SK-N-SH (cell line): ENCODE measurements around the gene IGF1R.

Source experiments
- CHD2 ChIP-seq: fragments of 150-350 bp; IDR thresholded peaks from 2 replicates; pipeline ENCODE4 v1.6.1; 2018; ENCODE audit warnings: low read length; ENCODE audit not compliant: partially characterized antibody
- CTCF ChIP-seq: fragments of 200-600 bp; sonication (generic); IDR thresholded peaks from 2 replicates; pipeline ENCODE4 v1.6.1; 2017; ENCODE audit warnings: antibody characterized with exemption, mild to moderate bottlenecking, moderate library complexity
- EP300 ChIP-seq, 2 experiments: IDR thresholded peaks; 2 replicates each; pipeline versions ENCODE4 v1.4.0 to v1.6.1; 2012; ENCODE audit warnings: borderline replicate concordance in 1 of 2, low read depth in 1 of 2, low read length in 1 of 2
- MAX ChIP-seq: IDR thresholded peaks from 2 replicates; pipeline ENCODE4 v1.4.0; 2012; ENCODE audit warnings: low read depth
- NRF1 ChIP-seq: IDR thresholded peaks from 2 replicates; pipeline ENCODE4 v1.6.1; 2012; ENCODE audit warnings: low read depth, mild to moderate bottlenecking, low read length
- PBX3 ChIP-seq: IDR thresholded peaks from 2 replicates; pipeline ENCODE4; 2012
- POLR2AphosphoS5 ChIP-seq: IDR thresholded peaks from 2 replicates; pipeline ENCODE4 v1.6.1; 2012; ENCODE audit warnings: low read depth, low read length
- RAD21 ChIP-seq: IDR thresholded peaks from 2 replicates; pipeline ENCODE4 v1.6.1; 2012; ENCODE audit warnings: mild to moderate bottlenecking, low read length
- REST ChIP-seq: IDR thresholded peaks from 2 replicates; pipeline ENCODE4 v1.6.1; 2012; ENCODE audit warnings: mild to moderate bottlenecking, low read depth, low read length, moderate library complexity

GRCh38 chr15:98958918-98959639 lies 310.7 kb downstream of the IGF1R start:
- TF ChIP-seq MAX (no peak), CTCF (no peak), NRF1 (no peak), CHD2 (no peak), PBX3 (no peak), EP300 (IDR thresholded peaks at IDR 0.05; ENCODE audit: borderline replicate concordance in 1 of 2, low read depth in 1 of 2, low read length in 1 of 2) (no peak), REST (no peak), RAD21 (no peak), POLR2AphosphoS5 (no peak)
